Astrocyte of the cerebellum (primary cell): ENCODE data around the gene TEF.

Experiments
- DNase-seq: peaks from one replicate; pipeline ENCODE4 v3.0.0-alpha.2; 2011; ENCODE audit warnings: low read depth
- H3K4me3 ChIP-seq: 2 replicates; pipeline ENCODE4 v1.5.1; 2011; ENCODE audit warnings: mild to moderate bottlenecking, low read depth, low read length, moderate library complexity
- in situ Hi-C: cut with HindIII; loops from 2 replicates; pipeline ENCODE4 v1.10.0; 2017; ENCODE audit warnings: low sequenced_read_pairs
- TF ChIP-seq, protein P1 (sequence below): IDR thresholded peaks from 2 replicates; pipeline ENCODE4 v1.5.1; 2012; ENCODE audit warnings: low read length, low read depth, moderate library complexity, mild to moderate bottlenecking; ENCODE audit errors: missing control alignments

TEF gene

DNA sequence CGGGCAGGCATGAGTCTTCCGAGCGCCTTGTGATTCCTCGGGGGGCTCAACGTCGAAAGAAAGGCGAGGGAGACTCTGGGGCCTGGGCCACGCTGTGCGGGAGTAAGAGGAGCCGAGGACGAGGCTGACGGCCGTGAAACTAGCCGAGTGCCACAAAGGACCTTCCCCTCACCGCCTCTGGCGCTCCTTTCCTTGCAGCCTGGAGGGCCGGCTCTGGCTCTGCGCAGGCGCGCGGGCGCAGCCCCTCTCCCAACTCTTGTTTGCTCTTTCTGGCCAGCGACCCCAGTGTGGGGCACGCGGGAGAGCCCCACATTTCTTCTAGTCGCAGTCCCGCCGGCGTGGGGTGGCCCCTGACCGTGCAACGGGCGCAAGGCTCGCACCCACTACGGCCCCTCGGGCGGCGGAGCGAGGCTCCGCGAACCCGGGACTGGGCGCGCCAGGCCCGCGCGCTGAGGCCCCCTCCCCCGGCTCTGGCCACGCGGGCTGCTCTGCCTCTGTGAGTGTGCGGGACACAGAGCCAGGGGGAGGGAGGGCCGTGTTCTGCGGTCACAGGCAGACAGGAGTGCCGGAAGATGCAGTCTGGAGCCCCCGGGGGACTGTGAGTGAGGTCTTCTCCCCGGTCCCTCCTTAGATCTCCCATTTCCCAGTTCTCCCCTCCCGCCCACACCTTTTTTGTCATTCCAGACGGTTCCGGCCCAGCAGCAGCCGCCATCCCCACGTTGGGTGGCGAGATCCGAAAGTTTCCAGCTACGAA, 65.9 kb downstream of the TEF start:
- no peak for DNase-seq

DNA sequence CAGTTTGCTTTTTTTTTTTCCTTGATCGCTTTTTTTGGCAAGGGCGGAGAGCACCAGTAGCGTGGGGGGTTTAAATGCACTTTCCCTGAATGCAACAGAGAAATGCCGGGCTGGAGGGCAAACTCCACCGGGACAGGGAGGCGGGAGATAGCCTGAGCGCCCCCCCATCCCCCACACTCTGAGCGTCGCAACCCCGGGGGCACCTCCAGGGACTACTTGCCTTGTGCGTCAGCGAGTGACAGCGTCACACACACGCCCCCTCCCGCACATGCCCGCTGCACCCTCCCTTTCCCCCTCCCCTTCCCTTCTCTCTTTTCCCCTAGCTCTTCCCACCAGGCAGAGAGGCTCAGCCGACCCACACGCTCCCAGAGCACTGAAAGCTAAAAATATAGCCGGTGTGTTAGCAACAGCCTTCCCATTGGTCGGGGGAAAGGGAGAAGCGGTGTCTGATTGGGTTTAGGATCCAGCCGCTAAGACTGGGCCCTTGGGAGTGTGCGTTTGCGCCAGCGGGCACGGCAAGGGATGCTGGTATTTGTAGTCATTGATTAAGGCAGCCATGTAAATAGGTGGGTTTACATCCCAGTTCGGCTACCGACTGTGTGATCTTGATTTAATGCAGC, 66.6 kb downstream of the TEF start:
- DNase-seq, result peak; percentile 99
- TF ChIP-seq, protein P1, sequence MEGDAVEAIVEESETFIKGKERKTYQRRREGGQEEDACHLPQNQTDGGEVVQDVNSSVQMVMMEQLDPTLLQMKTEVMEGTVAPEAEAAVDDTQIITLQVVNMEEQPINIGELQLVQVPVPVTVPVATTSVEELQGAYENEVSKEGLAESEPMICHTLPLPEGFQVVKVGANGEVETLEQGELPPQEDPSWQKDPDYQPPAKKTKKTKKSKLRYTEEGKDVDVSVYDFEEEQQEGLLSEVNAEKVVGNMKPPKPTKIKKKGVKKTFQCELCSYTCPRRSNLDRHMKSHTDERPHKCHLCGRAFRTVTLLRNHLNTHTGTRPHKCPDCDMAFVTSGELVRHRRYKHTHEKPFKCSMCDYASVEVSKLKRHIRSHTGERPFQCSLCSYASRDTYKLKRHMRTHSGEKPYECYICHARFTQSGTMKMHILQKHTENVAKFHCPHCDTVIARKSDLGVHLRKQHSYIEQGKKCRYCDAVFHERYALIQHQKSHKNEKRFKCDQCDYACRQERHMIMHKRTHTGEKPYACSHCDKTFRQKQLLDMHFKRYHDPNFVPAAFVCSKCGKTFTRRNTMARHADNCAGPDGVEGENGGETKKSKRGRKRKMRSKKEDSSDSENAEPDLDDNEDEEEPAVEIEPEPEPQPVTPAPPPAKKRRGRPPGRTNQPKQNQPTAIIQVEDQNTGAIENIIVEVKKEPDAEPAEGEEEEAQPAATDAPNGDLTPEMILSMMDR, result no peak
- in situ Hi-C loops, result loop anchor here (5.0 kb wide), 1 partner anchor 39 kb away; no protein-coding TSS in a partner anchor
- peak overlapping the region; percentile 100 for H3K4me3 ChIP-seq

More for the DNA sequence above, 65.9 kb downstream of the TEF start:
- H3K4me3 ChIP-seq, result peak overlapping the region; percentile 100
- in situ Hi-C loops, result loop anchor here (5.0 kb wide), 1 partner anchor 40 kb away; no protein-coding TSS in a partner anchor
- TF ChIP-seq, protein P1, result no peak
